ENCODE data around the gene CDH4. TPM values are rescaled to one million over a fixed set of nuclear protein-coding genes. Genes with fewer than 3 reads are reported as not detected.

The CDH4 gene
- total RNA-seq, 1 donor from 2014 or later, result 0.23 TPM

GRCh38 chr20:61285691-61286090, 33.6 kb downstream of the CDH4 start:
- TF ChIP-seq, protein P1, sequence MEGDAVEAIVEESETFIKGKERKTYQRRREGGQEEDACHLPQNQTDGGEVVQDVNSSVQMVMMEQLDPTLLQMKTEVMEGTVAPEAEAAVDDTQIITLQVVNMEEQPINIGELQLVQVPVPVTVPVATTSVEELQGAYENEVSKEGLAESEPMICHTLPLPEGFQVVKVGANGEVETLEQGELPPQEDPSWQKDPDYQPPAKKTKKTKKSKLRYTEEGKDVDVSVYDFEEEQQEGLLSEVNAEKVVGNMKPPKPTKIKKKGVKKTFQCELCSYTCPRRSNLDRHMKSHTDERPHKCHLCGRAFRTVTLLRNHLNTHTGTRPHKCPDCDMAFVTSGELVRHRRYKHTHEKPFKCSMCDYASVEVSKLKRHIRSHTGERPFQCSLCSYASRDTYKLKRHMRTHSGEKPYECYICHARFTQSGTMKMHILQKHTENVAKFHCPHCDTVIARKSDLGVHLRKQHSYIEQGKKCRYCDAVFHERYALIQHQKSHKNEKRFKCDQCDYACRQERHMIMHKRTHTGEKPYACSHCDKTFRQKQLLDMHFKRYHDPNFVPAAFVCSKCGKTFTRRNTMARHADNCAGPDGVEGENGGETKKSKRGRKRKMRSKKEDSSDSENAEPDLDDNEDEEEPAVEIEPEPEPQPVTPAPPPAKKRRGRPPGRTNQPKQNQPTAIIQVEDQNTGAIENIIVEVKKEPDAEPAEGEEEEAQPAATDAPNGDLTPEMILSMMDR (IDR thresholded peaks at IDR 0.05; ENCODE audit: unreplicated experiment), result no peak
- H3K27ac Mint-ChIP-seq (ENCODE audit: unreplicated experiment), result no peak overlapping the region
- peaks cover 4% of the 10 kb centered on the region for H3K36me3 Mint-ChIP-seq (ENCODE audit: low read depth, unreplicated experiment)
- H3K4me1 Mint-ChIP-seq (ENCODE audit: unreplicated experiment), result no peaks in the 10 kb centered on the region
- peaks cover 4% of the 10 kb centered on the region for H3K27me3 Mint-ChIP-seq (ENCODE audit: unreplicated experiment)
- H3K4me3 Mint-ChIP-seq (ENCODE audit: unreplicated experiment), result no peak overlapping the region
- DNase-seq (ENCODE audit: low spot score), result no peak
- H3K9me3 Mint-ChIP-seq (ENCODE audit: unreplicated experiment), result no peaks in the 10 kb centered on the region

- no peak overlapping the region for H3K27ac Mint-ChIP-seq (ENCODE audit: unreplicated experiment)
- H3K36me3 Mint-ChIP-seq (ENCODE audit: low read depth, unreplicated experiment), result no peaks in the 10 kb centered on the region
- TF ChIP-seq, protein P1 (IDR thresholded peaks at IDR 0.05; ENCODE audit: unreplicated experiment), result no peak
- peaks cover 3% of the 10 kb centered on the region for H3K27me3 Mint-ChIP-seq (ENCODE audit: unreplicated experiment)
- no peak overlapping the region for H3K4me3 Mint-ChIP-seq (ENCODE audit: unreplicated experiment)
- DNase-seq (ENCODE audit: low spot score), result no peak
- no peaks in the 10 kb centered on the region for H3K9me3 Mint-ChIP-seq (ENCODE audit: unreplicated experiment)
- no peaks in the 10 kb centered on the region for H3K4me1 Mint-ChIP-seq (ENCODE audit: unreplicated experiment)
Measured at GRCh38 chr20:61287583-61288275, 35.7 kb downstream of the CDH4 start.

DNA sequence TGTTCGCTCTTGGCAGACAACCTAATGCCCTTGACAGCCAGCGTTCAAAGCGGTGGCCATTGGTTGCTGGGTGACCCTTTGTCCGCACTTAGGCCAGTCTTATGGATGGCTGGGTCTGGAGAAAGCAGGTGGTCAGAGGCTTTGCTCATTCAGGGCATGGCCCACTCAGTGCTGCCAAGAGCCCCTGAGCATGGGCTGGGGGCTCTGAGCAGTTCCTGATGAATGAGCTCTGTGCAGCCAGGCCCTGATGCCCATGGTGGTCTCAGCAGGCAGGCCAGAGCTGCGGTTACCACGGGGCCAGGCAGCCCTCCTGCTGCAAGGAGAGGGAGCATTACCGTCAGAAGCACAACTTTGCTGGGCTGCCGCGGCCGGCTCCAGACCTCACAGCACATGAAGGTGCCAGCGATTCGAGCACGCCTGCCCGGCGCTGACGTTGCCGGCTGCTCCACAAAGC, 36.3 kb downstream of the CDH4 start:
- no peak overlapping the region for H3K4me3 Mint-ChIP-seq (ENCODE audit: unreplicated experiment)
- H3K27ac Mint-ChIP-seq (ENCODE audit: unreplicated experiment), result no peak overlapping the region
- H3K4me1 Mint-ChIP-seq (ENCODE audit: unreplicated experiment), result no peaks in the 10 kb centered on the region
- no peaks in the 10 kb centered on the region for H3K9me3 Mint-ChIP-seq (ENCODE audit: unreplicated experiment)
- H3K36me3 Mint-ChIP-seq (ENCODE audit: low read depth, unreplicated experiment), result no peaks in the 10 kb centered on the region
- no peak for DNase-seq (ENCODE audit: low spot score)
- TF ChIP-seq, protein P1 (IDR thresholded peaks at IDR 0.05; ENCODE audit: unreplicated experiment), result no peak
- peaks cover 3% of the 10 kb centered on the region for H3K27me3 Mint-ChIP-seq (ENCODE audit: unreplicated experiment)

DNA sequence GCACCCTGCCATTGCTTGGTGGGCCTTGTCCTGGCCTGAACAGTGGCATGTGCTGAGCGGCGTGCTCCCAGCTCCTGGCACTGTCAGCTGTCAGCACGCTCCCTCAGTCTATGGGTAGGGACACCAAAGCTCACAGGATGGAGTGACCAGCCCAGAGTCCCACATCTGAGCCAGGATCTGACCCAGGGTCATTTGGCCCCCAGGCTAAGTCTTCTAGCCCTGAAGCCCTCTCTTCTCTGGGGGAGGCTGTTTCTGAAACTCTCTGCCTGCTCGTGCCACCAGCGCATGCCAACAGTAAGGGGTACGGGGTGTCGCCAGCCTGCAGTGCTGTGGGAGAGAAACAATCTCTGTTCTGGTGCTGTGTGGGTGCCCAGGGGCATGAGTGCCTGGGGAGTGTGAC, 37.1 kb downstream of the CDH4 start:
- no peaks in the 10 kb centered on the region for H3K36me3 Mint-ChIP-seq (ENCODE audit: low read depth, unreplicated experiment)
- no peak overlapping the region for H3K4me3 Mint-ChIP-seq (ENCODE audit: unreplicated experiment)
- H3K27me3 Mint-ChIP-seq (ENCODE audit: unreplicated experiment), result peaks cover 1% of the 10 kb centered on the region
- no peak for DNase-seq (ENCODE audit: low spot score)
- no peaks in the 10 kb centered on the region for H3K9me3 Mint-ChIP-seq (ENCODE audit: unreplicated experiment)
- TF ChIP-seq, protein P1 (IDR thresholded peaks at IDR 0.05; ENCODE audit: unreplicated experiment), result no peak
- H3K27ac Mint-ChIP-seq (ENCODE audit: unreplicated experiment), result no peak overlapping the region
- H3K4me1 Mint-ChIP-seq (ENCODE audit: unreplicated experiment), result no peaks in the 10 kb centered on the region

- no peak overlapping the region for H3K27ac Mint-ChIP-seq (ENCODE audit: unreplicated experiment)
- no peak overlapping the region for H3K4me3 Mint-ChIP-seq (ENCODE audit: unreplicated experiment)
- no peaks in the 10 kb centered on the region for H3K4me1 Mint-ChIP-seq (ENCODE audit: unreplicated experiment)
- H3K27me3 Mint-ChIP-seq (ENCODE audit: unreplicated experiment), result no peaks in the 10 kb centered on the region
- no peak for DNase-seq (ENCODE audit: low spot score)
- no peaks in the 10 kb centered on the region for H3K36me3 Mint-ChIP-seq (ENCODE audit: low read depth, unreplicated experiment)
- H3K9me3 Mint-ChIP-seq (ENCODE audit: unreplicated experiment), result no peaks in the 10 kb centered on the region
- TF ChIP-seq, protein P1 (IDR thresholded peaks at IDR 0.05; ENCODE audit: unreplicated experiment), result no peak
Measured at GRCh38 chr20:61290721-61291120, 38.7 kb downstream of the CDH4 start.

Data from endothelial cell (in vitro differentiated cells).